ENCODE measurements around the gene KIRREL3.

- TF ChIP-seq EZH2 (IDR thresholded peaks at IDR 0.05; ENCODE audit: insufficient read depth, poor library complexity, severe bottlenecking) (no peak), EZH2phosphoT487 (IDR thresholded peaks at IDR 0.05; ENCODE audit: insufficient read depth, low read depth) (no peak)
Observed at GRCh38 chr11:126843096-126843495, 157.5 kb downstream of the KIRREL3 start.
